ENCODE results near the gene ARFGAP3.

ARFGAP3 gene

DNA sequence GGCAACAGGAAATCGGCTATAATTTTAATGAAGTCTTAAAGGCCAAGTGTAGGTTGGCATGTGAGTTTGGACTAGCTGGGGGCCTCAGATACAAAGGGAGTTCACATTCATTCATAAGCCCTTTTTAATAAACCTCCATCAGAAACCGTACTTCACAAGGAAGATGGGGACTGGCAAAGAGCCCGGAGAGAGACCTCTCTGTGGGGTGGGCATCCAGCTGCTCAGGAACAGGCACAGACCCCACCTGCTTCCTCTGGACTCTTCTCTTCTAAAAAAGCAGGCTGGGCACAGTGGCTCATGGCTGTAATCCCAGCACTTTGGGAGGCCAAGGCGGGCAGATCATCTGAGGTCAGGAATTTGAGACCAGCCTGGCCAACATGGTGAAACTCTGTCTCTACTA is 3.9 kb upstream of the ARFGAP3 start:
- DNase-seq = no peak

DNA sequence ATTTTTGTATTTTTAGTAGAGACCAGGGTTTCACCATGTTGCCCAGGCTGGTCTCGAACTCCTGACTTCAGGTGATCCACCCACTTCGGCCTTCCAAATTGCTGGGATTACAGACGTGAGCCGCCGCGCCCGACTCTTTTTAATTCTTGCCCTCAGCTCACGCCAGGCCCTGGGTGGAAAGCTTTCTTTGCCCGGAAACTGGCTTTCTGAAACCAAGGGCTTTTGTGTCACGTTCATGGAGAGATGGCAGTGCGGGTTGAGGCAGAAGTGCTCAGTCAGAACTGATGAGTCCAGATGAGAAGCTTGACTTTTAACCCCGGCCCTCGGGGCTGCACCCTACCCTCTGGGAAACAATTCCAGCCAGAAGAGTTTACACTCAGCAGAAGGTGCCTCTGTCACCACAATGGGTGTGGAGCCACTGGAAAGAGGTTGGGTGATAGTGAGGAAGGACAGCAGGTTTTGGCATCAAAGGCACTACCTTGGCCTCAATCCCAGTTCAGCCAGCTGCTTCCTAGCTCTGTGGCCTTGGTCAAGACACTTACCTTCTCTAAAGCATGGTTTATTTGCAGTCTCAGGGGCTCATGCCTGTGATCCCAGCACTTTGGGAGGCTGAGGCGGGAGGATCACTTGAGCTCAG is 890 bp upstream of the ARFGAP3 start:
- DNase-seq = no peak

DNA sequence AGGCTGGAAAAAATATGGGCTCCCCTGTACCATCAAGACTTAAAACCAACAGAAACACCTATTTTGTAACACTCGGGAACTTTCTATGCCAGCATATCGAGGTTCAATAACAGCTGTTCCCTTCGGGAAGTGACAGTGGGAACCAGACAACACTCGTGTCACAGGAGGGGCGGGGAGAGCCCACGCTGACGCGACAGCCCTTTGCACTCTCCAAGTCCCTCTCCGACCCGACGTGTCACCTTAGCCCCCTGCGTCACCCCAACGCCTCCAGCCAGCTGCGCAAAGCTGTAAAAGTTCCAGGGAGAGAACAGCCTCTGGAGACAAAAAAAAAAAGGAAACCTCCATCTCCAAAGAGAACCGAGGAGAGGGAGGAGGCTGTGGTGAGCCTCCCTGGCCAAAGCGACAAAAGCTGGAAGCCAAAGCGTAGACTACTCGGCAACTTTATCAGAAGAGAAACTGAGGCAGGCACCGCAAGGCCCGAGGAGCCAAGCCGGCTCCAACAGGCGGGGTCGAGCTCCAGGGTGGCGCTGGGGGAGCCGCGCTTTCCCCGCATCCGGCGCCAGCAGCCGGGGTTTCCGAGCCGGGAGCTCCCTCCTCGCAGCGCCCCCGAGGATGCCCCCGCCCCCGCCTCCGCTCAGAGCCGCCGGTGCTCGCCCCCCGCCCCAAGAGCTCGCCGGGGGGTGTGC is 751 bp downstream of the ARFGAP3 start:
- peak; percentile 65 for DNase-seq

DNA sequence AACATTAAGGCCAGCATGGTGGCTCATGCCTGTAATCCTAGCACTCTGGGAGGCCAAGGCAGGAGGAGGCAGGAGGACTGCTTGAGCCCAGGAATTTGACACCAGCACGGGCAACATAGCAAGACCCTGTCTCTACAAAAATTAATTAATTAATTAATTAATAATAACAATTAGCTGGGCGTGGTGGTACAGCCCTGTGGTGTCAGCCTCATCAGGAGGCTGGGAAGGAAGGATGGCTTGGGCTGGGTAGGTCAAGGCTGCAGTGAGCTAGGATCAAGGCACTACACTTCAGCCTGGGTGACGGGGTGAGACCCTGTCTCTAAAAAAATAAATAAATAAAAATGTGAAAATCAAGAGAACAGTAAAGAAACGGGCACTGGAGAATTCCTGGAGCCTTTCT is 1.4 kb downstream of the ARFGAP3 start:
- no peak for DNase-seq

DNA sequence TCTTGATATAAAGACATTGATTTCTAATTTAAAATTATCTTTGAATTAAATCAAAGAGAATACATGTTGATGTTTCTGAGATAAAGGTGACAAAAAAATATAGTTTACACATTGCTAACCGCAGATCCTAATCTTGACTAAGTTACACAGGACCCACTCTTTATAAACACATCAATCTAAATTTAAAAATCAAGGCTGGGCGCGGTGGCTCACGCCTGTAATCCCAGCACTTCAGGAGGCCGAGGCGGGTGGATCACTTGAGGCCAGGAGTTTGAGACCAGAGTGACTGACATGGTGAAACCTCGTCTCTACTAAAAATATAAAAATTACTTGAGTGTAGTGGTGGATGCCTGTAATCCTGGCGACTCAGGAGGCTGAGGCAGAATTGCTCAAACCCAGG is 1.9 kb downstream of the ARFGAP3 start:
- no peak for DNase-seq

DNA sequence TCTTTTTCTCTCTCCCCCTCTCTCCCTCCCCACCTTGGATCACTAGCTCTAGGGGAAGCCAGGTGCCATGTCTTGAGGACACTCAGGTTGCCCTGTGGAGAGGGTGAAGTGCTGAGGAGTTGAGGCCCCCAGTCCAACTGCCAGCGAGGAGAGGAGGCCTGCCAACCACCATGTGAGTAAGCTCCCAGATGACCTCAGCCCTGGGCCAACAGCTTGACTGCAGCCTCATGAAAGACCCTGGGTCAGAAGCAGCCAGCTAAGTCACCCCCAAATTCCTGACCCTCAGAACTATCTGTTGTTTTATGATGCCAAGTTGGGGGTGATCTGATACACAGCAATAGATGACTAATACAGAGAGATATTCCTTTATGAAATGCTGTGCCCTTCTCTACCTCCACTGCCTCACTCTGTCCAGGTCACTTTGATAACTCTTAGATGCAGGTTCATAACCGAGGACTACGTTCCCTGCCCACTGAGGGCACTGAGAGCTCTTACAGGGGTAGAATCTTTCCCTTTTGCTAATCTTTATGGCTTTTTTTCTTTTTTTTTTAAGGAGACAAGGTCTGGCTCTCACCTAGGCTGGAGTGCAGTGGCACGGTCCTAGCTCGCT is 8.0 kb downstream of the ARFGAP3 start:
- no peak for DNase-seq

DNA sequence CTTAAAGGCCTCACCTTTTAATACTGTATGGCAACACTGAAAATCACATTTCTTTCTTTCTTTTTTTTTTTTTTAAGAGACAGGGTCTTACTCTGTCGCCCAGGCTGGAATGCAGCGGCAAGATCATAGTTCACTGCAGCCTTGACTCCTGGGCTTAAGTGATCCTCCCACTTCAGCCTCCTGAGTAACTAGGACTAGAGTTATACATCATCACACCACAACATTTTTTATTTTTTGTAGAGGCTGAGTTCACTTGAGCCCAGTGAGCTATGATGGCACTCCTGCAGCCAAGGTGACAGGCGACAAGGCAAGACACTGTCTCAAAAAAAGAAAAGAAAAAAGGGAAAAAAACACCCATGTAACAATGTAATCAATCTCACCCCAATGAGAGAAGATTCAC is 10.0 kb downstream of the ARFGAP3 start:
- no peak for DNase-seq

DNA sequence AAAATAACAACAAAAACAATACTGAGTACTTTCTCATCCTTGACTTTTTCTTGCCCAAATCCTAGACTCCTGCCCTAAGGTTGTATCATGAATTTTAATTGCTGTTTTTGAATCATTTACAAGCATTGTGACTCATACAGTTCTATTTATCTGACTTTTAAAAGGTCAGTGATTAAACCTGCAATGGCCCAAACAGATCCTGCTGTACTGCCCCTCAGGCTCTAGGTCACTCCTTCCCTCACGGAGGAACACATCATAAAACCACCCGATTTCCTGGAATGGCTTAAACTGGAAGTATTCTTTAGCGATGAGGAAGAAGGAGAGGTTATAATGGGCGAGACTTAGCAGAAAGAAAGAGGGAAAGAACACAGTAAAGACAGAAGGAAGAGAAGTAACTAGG is 12.3 kb downstream of the ARFGAP3 start:
- DNase-seq = no peak

DNA sequence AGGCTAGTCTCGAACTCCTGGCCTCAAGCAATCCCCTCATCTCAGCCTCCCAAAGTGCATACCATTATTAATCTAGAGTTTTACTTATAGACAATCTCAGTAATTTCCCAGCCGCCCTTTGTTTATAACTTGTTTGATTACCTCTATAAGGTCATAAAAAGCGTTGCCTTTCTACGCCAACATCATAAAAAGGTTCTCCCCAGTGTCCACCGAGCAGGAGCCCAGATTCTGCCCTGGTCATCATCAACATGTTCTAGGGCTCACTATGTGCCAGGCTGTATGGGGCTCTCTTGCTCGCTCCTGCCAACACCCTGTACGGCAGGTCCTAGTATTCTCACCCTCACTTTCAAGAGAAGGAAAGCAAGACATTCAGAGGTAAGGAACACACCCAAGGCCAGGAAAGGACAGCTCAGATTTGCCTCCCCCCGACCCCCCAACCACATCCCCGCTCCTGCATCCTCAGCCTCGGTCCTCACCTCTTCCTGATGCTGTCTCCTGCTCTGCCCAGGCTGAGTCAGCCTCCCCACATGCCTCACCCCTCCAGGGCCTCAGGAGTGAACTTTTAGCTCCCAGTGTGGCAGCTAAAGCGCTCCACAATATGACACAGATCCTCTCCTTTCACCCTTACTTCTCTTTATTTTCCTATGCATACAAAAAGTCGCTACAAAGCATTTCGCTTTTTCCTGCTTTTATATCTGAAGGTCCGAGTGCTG is 14.3 kb downstream of the ARFGAP3 start:
- no peak for DNase-seq

DNA sequence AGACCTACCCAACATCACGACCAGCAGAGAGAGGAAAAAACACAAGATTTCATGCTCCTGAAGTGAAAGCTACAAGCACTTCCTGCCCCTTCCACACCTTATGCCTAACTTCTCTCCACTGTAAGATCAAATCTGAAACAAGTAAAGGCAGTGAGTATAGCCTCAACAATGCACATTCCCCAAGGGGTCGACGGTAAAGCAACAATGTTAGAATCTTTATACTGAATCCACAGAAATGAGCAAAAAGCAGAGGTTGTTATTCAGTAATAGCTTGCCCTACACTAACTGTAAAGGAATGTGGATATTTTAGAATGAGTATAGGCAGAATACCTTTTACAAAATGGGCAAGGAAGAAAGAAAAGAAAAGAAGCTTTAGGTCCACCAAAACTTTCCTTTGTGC is 15.6 kb downstream of the ARFGAP3 start:
- no peak for DNase-seq

DNA sequence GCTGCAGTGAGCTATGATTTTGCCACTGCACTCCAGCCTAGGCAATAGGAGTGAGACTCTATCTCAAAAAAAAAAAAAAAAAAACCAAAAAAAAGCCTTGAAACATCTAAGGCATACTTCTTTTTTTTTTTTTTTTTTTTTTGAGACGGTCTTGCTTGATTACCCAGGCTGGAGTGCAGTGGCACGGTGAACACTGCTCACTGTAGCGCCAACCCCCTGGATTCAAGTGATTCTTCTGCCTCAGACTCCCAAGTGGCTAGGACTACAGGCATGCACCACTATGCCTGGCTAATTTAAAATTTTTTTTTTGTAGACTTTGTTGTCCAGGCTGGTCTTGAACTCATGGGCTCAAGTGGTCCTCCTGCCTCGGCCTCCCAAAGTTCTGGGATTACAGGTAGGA is 19.5 kb downstream of the ARFGAP3 start:
- DNase-seq = no peak

DNA sequence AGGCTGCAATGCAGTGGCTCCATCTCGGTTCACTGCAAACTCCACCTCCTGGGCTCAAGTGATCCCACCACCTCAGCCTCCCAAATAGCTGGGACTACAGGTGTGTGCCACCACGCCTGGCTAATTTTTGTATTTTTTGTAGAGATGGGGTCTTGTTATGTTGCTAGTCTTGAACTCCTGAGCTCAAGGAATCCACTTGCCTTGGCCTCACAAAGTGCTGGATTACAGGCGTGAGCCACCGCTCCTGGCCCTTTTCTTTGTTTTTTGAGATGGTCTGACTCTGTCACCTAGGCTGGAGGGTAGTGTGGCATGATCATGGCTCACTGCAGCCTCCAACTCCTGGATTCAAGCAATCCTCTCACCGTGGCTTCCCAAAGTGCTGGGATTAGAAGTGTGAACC is 21.0 kb downstream of the ARFGAP3 start:
- DNase-seq = no peak

DNA sequence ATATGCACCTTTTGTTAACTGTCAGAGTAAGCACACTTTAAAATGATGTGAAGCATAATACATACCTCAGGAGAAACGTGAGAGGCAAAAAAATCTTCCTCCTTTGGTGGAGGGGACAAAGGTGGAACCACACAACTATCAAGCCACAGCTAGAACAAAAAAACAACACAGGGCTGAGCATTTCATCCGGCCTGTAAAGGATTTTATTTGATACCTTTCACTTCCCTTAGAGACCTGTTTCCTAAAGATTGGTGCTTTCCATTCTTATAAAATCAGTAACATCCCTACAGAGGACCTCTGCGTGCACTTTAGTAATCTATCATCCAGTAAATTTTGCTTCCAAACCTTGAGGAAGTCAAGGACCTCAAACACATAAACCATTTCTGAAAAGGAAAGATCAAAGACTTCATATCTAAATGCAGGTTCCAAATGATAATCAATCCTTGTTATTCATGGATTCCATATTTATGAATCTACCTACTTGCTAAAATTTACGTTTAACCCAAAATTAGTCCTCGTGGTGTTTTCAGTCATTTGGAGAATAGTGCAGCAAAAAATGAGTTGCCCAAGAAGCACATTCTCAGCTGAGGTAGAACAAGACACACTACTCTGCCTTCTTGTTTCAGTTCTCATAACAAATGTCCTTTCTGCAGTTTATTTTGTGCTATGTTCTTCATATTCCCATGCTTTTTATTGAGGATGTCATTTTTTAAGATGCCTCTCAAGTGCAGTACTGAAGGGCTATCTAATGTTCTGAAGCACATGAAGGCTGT is 22.7 kb downstream of the ARFGAP3 start:
- no peak for DNase-seq

DNA sequence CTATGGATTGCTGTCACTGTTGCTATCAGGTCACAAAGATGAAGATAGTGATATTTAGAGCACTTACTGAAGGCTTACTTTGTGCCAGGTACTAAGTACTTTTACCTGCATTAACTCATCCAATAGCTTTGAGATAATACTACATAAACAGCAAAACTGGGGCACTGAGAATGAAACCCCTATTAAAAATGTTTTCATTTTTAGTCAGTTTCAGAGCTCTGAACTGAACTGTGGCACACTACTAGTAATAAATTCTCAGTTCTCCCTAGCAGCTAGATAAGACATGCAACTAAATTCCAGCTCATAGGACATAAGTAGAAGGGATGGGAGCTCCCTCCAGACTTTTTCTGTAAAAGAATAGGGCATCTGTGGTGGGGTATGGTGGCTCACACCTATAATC is 24.0 kb downstream of the ARFGAP3 start:
- DNase-seq = no peak

DNA sequence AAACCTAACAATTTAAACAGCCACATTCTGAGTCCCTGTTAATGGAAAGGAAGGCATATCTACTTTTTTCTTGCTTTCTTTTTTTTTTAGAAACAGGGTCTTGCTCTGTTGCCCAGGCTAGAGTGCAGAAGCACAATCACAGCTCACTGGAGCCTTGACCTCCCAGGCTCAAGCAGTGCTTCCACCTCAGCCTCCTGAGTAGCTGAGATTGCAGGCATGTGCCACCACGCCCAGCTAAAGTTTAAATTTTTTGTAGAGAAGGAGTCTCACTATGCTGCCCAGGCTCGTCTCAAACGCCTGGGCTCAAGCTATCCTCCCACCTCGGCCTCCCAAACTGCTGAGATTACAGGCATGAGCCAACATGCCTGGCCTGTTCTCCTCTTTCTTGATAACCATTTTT is 25.4 kb downstream of the ARFGAP3 start:
- no peak for DNase-seq

DNA sequence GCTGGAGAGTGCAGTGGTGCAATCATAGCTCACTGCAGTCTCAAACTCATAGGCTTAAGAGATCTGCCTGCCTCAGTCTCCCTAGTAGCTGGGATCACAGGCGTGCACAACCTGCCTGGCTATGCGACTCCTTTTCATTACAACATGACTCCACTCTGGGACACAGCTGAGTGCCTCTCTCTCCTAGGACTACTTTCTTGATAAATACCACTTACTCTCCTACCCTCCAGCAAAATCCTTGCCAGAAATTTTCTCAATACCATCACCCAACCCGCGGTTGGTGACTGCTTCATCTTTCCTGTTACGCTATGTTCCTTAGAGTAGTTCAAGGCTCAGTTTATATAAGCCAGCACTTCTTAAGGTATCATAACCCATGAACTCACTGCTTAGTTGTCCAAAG is 26.9 kb downstream of the ARFGAP3 start:
- no peak for DNase-seq

DNA sequence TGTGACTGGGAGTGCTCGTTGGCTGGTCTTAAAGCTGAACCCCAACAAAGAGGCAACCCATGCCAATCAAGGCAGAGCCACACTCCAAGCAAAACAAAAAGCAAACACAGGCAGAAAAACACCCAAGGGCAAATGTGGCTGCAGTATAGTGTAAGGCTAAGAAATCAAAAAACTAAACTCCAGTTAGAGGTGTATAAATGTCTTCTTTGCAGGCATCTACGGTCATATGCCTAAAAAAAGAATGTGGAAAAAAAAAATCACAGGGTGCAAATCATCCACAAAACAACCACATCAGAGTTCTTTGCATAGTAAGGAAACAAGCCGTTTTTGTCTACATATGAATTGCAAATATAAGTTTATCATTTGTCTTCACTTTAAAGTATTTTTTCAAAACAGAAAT is 27.8 kb downstream of the ARFGAP3 start:
- DNase-seq = no peak

DNA sequence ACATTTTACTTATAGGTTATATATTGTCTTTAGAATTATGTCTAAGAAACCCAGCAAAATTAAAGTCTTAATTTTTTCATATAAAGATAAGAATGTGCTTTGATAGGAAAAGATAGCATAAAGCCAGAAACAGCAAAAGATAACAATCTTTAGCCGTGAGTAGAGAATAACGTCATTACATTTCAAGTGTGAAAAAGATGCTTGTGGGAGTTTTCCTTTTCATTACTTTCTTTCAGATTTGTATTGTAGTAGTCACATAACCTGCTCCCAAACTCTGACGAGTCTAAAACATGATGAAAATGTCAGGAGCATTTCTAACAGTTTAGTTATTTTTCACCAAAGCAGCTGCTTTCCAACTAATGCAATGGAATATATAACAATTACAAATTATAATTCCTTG is 31.3 kb downstream of the ARFGAP3 start:
- DNase-seq = no peak

DNA sequence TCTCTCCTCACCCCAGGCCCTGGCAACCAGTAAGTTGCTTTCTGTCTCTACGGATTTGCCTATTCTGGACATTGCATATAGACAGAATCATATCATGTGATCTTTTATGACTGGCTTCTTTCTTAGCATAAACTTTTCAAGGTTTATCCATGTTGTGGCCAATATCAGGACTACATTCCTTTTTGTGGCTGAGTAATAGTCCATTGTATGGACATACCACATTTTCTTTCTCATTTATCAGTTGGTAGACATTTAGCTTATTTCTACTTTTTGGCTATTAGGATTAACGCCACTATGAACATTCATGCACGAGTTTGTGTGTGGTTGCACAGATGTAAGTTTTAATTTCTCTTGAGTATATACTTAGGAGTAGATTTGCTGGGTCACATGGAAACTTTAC is 35.7 kb downstream of the ARFGAP3 start:
- DNase-seq = no peak

DNA sequence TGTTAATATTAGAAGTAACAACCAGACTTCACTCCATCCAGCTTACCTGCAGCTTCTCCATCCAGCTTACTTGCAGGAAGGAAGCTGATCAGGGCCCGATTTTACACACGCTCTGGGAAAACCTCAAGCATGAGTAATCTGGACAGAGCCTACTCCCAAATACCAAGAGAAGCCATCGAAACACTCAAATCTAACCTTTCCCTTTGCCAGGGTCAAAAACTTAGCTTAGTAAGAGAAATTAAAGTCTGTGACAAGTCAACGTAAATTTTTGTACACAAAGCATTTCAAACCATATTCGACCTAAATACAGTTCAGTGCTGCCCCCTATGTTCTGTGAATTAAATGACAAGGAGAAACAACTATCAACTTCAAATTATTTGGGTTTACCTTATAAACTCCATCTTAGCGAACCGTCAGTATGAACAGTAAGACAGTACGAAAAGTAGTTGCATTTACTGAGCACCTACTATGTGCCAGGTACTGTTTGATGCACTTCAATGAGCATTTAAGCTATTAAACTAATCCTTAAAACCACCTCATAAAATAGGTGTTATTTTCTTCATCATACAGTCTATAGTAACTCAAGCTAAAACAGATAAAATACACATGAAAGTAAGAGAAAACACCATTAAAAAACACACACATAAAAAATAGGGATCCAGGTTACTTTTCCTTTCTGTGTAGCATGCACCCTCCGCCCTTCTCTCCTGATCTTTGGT is 36.9 kb downstream of the ARFGAP3 start:
- DNase-seq = no peak

DNA sequence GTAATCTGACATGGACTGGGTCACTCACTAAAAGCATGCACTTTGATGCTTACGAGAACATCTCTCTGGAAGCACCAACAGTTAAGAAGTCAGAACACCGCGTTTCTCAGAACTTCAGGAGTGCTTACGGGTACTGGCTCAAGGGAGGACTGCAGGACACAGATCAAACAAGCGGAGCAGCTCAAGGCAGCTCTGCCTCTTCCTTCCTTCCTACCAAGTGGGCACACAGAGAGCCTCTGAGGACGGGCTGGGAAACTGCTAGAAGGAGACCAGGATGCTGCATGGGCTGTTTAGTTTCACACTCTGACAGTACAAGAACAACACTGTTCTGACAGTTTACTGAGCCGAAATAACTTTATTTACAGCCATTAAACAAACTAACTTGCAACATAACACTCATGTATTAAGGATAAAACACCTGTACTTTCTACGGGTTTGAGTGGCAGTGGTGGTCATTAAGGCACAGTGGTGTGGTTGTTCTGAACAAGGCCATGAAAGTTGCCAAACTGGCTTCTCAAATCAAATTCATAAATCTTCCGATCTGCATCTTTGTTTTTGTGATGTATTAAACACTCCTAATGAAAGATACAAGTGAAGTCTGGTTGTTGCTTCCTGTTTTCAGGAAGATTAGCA is 37.5 kb downstream of the ARFGAP3 start:
- no peak for DNase-seq

DNA sequence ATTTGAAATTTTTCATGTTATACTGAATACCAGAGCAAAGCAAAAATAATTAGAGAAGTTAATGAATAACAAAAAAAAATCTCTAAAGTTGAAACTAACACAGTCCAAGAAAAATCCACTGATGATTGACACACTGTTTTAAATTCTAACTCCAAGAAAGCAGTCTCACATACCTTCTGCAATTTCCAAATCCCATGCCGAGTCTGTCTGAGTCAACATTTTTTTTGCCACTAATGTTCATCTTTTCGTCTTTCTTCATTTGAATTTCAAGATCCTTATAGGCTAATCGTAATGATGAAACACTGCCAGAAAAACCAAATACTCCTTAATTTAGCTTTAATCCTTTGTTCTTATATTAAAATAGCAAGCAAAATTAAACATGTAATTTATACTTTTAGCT is 39.5 kb downstream of the ARFGAP3 start:
- no peak for DNase-seq
